ENCODE data around the gene TIMP3. TPM values are rescaled to one million over a fixed set of nuclear protein-coding genes. Genes with fewer than 3 reads are reported as not detected.

Gene TIMP3
- total RNA-seq, 1 experiment from 2014 or later: 14.1 TPM

DNA sequence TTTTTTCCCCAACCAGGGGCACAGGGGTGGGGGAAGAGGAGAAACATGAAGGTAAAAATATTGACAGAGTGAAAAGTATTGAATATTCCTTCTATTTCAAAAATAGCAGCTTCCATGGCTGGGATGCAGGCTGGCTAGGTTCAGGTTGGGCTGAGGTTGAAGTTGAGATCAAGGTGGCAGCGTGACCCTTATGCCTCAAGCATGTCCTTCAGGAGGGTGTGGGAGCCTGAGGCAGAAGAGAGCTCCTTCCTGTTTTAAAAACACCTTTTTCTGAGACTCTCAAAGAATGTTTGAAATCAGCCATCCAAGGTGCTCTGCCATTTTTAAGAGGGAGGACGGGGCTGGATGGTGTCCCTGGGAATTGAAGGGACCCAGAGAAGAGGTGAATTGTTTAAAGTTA is 29.5 kb downstream of the TIMP3 start:
- CTCF ChIA-PET: no interaction called here
- TF ChIP-seq, protein P1, sequence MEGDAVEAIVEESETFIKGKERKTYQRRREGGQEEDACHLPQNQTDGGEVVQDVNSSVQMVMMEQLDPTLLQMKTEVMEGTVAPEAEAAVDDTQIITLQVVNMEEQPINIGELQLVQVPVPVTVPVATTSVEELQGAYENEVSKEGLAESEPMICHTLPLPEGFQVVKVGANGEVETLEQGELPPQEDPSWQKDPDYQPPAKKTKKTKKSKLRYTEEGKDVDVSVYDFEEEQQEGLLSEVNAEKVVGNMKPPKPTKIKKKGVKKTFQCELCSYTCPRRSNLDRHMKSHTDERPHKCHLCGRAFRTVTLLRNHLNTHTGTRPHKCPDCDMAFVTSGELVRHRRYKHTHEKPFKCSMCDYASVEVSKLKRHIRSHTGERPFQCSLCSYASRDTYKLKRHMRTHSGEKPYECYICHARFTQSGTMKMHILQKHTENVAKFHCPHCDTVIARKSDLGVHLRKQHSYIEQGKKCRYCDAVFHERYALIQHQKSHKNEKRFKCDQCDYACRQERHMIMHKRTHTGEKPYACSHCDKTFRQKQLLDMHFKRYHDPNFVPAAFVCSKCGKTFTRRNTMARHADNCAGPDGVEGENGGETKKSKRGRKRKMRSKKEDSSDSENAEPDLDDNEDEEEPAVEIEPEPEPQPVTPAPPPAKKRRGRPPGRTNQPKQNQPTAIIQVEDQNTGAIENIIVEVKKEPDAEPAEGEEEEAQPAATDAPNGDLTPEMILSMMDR (conservative IDR thresholded peaks at IDR 0.05; ENCODE audit: low read depth, low read length): no peak
- TF ChIP-seq EZH2 (IDR thresholded peaks at IDR 0.05; ENCODE audit: borderline replicate concordance, low read depth, low read length, poor library complexity, severe bottlenecking): no peak

DNA sequence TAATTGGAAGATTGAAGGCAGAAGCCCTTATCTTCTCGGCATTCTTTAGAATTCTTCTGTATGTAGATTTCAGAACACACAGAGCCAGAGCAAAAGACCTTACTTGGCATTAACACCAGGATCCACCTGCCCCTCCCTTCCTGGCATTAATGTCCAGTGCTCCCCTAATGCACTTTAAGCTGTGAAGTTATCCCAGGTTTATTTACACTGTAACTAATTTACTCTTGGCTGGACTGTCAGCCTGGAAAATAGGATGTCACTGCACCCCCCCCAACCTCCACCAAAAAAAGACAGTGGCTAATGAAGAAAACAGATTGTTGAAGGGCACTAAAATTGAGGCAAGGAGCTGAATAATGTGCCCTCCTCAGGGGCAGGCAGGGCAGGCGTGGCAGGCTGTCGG is 30.1 kb downstream of the TIMP3 start:
- ChIA-PET POLR2A (ENCODE audit: low non-redundant PET) (no interaction called here), CTCF (no interaction called here)
- DNase-seq (ENCODE audit: low spot score): no peak
- intact Hi-C loops (cut with micrococcal nuclease; ENCODE audit: unreplicated experiment): no loop called here
- Histone ChIP-seq H3K4me3 (ENCODE audit: low read depth, low read length, poor library complexity, severe bottlenecking) (no peak overlapping the region), H3K36me3 (ENCODE audit: insufficient read depth, low read length, poor library complexity, severe bottlenecking) (no peaks in the 10 kb centered on the region), H3K9me3 (ENCODE audit: low read depth, low read length, poor library complexity, severe bottlenecking) (no peaks in the 10 kb centered on the region), H3K27ac (ENCODE audit: low read depth, low read length, poor library complexity, severe bottlenecking) (no peak overlapping the region), H3K4me1 (ENCODE audit: insufficient read depth, low read length, poor library complexity, severe bottlenecking) (no peaks in the 10 kb centered on the region), H3K27me3 (replicated peaks; ENCODE audit: insufficient read depth, low read depth, low read length, poor library complexity) (no peaks in the 10 kb centered on the region)
- no peak for TF ChIP-seq EZH2 (IDR thresholded peaks at IDR 0.05; ENCODE audit: borderline replicate concordance, low read depth, low read length, poor library complexity, severe bottlenecking)
- TF ChIP-seq, protein P1 (conservative IDR thresholded peaks at IDR 0.05; ENCODE audit: low read depth, low read length): no peak
- BruUV-seq (replicated peaks): no TSS peak

More for the DNA sequence above, 29.5 kb downstream of the TIMP3 start:
- Histone ChIP-seq H3K9me3 (ENCODE audit: low read depth, low read length, poor library complexity, severe bottlenecking) (no peaks in the 10 kb centered on the region), H3K4me1 (ENCODE audit: insufficient read depth, low read length, poor library complexity, severe bottlenecking) (no peaks in the 10 kb centered on the region), H3K36me3 (ENCODE audit: insufficient read depth, low read length, poor library complexity, severe bottlenecking) (no peaks in the 10 kb centered on the region), H3K27me3 (replicated peaks; ENCODE audit: insufficient read depth, low read depth, low read length, poor library complexity) (no peaks in the 10 kb centered on the region), H3K27ac (ENCODE audit: low read depth, low read length, poor library complexity, severe bottlenecking) (no peak overlapping the region), H3K4me3 (ENCODE audit: low read depth, low read length, poor library complexity, severe bottlenecking) (no peak overlapping the region)
- POLR2A ChIA-PET (ENCODE audit: low non-redundant PET): no interaction called here
- DNase-seq (ENCODE audit: low spot score): no peak
- intact Hi-C loops (cut with micrococcal nuclease; ENCODE audit: unreplicated experiment): no loop called here
- no TSS peak for BruUV-seq (replicated peaks)

GRCh38 chr22:32832174-32832573 is 30.7 kb downstream of the TIMP3 start:
- Histone ChIP-seq H3K36me3 (ENCODE audit: insufficient read depth, low read length, poor library complexity, severe bottlenecking) (no peaks in the 10 kb centered on the region), H3K4me3 (ENCODE audit: low read depth, low read length, poor library complexity, severe bottlenecking) (no peak overlapping the region), H3K4me1 (ENCODE audit: insufficient read depth, low read length, poor library complexity, severe bottlenecking) (no peaks in the 10 kb centered on the region), H3K27me3 (replicated peaks; ENCODE audit: insufficient read depth, low read depth, low read length, poor library complexity) (no peaks in the 10 kb centered on the region), H3K9me3 (ENCODE audit: low read depth, low read length, poor library complexity, severe bottlenecking) (no peaks in the 10 kb centered on the region), H3K27ac (ENCODE audit: low read depth, low read length, poor library complexity, severe bottlenecking) (no peak overlapping the region)
- DNase-seq (ENCODE audit: low spot score): no peak
- no peak for TF ChIP-seq EZH2 (IDR thresholded peaks at IDR 0.05; ENCODE audit: borderline replicate concordance, low read depth, low read length, poor library complexity, severe bottlenecking)
- TF ChIP-seq, protein P1 (conservative IDR thresholded peaks at IDR 0.05; ENCODE audit: low read depth, low read length): no peak
- intact Hi-C loops (cut with micrococcal nuclease; ENCODE audit: unreplicated experiment): no loop called here
- CTCF ChIA-PET: no interaction called here
- no TSS peak for BruUV-seq (replicated peaks)
- POLR2A ChIA-PET (ENCODE audit: low non-redundant PET): no interaction called here

Data from A673 (cell line).